SJCRH30 (cell line): ENCODE measurements around the gene CCT3. TPM values are rescaled to one million over a fixed set of nuclear protein-coding genes. Genes with fewer than 3 reads are reported as not detected.

Source experiments
- DNase-seq, 2 experiments: peaks; one replicate each; pipeline ENCODE4 v3.0.0-alpha.2; 2015 to 2020
- H3K27ac ChIP-seq: fragments of 250-450 bp; sonication (Bioruptor Pico); 2 replicates; pipeline ENCODE4 v1.5.1; 2020; ENCODE audit warnings: mild to moderate bottlenecking, moderate library complexity
- H3K27me3 ChIP-seq: fragments of 250-450 bp; sonication (Bioruptor Pico); 2 replicates; pipeline ENCODE4 v1.5.1; 2020; ENCODE audit warnings: mild to moderate bottlenecking, moderate library complexity
- H3K36me3 ChIP-seq: fragments of 250-450 bp; sonication (Bioruptor Pico); 2 replicates; pipeline ENCODE4 v1.5.1; 2020; ENCODE audit warnings: mild to moderate bottlenecking, moderate library complexity
- H3K4me1 ChIP-seq: fragments of 250-450 bp; sonication (Bioruptor Pico); 2 replicates; pipeline ENCODE4 v1.5.1; 2020; ENCODE audit warnings: mild to moderate bottlenecking, moderate library complexity
- H3K4me3 ChIP-seq: fragments of 250-450 bp; sonication (Bioruptor Pico); 2 replicates; pipeline ENCODE4 v1.5.1; 2020; ENCODE audit warnings: mild to moderate bottlenecking, moderate library complexity
- H3K9me3 ChIP-seq: fragments of 250-450 bp; sonication (Bioruptor Pico); replicated peaks from 2 replicates; pipeline ENCODE4 v1.5.1; 2020; ENCODE audit warnings: mild to moderate bottlenecking, moderate library complexity
- total RNA-seq: library from RNA; depleted of rRNA; stranded (reverse); fragments of >200 nt; shearing (Covaris generic); gene quantifications from 2 replicates; pipeline ENCODE4 v1.2.3, GENCODE V29; 2014; rRNA removed

CCT3 gene
- total RNA-seq: 313 and 324 TPM in 2 replicates

GRCh38 chr1:156338180-156338976 is at the start of gene CCT3, which contains the start of gene TSACC:
TSS of gene CCT3 (minus strand) at chr1:156338292. CDS start at chr1:156338184, 108 bp downstream.
TSS of gene TSACC (plus strand) at chr1:156338526. CDS start at chr1:156339758, 1,232 bp downstream.
- H3K27me3 ChIP-seq: no peaks in the 10 kb centered on the region
- peak within 1 kb of the TSS; percentile 61 for H3K27ac ChIP-seq

GRCh38 chr1:156387870-156388173 is 49.7 kb upstream of the CCT3 start:
- H3K27me3 ChIP-seq: 0 out of 2 replicates have a peak, but pooled peaks cover 6% of the 10 kb centered on the region
- no peak overlapping the region for H3K4me3 ChIP-seq

More at GRCh38 chr1:156338180-156338976, at the start of gene CCT3, which contains the start of gene TSACC:
- peak; percentile 98 to 99 for DNase-seq
- Histone ChIP-seq H3K9me3 (no peaks in the 10 kb centered on the region), H3K4me1 (no peaks in the 10 kb centered on the region), H3K4me3 (peak within 1 kb of the TSS; percentile 76), H3K36me3 (peaks cover 24% of the 10 kb centered on the region)

GRCh38 chr1:156386949-156387869 is 49.1 kb upstream of the CCT3 start:
- Histone ChIP-seq H3K9me3 (no peaks in the 10 kb centered on the region), H3K36me3 (no peaks in the 10 kb centered on the region), H3K4me1 (no peaks in the 10 kb centered on the region), H3K27me3 (0 out of 2 replicates have a peak, but pooled peaks cover 6% of the 10 kb centered on the region), H3K4me3 (no peak overlapping the region), H3K27ac (no peak overlapping the region)
- no peak for DNase-seq

More at GRCh38 chr1:156387870-156388173, 49.7 kb upstream of the CCT3 start:
- Histone ChIP-seq H3K27ac (no peak overlapping the region), H3K36me3 (no peaks in the 10 kb centered on the region), H3K9me3 (no peaks in the 10 kb centered on the region), H3K4me1 (no peaks in the 10 kb centered on the region)
- no peak for DNase-seq

GRCh38 chr1:156386134-156386901 is 48.2 kb upstream of the CCT3 start:
- H3K27ac ChIP-seq: no peak overlapping the region
- no peaks in the 10 kb centered on the region for H3K9me3 ChIP-seq
- H3K27me3 ChIP-seq: 0 out of 2 replicates have a peak, but pooled peaks cover 4% of the 10 kb centered on the region
- H3K36me3 ChIP-seq: no peaks in the 10 kb centered on the region
- no peak for DNase-seq
- no peaks in the 10 kb centered on the region for H3K4me1 ChIP-seq
- H3K4me3 ChIP-seq: no peak overlapping the region

- H3K27me3 ChIP-seq: 0 out of 2 replicates have a peak, but pooled peaks cover 4% of the 10 kb centered on the region
- no peaks in the 10 kb centered on the region for H3K36me3 ChIP-seq
- no peak overlapping the region for H3K4me3 ChIP-seq
- no peaks in the 10 kb centered on the region for H3K4me1 ChIP-seq
- peak; percentile 48 to 75 for DNase-seq
- H3K27ac ChIP-seq: no peak overlapping the region
- no peaks in the 10 kb centered on the region for H3K9me3 ChIP-seq
Observed at GRCh38 chr1:156385534-156386031, 47.5 kb upstream of the CCT3 start.

GRCh38 chr1:156384658-156385057 is 46.6 kb upstream of the CCT3 start:
- Histone ChIP-seq H3K27me3 (0 out of 2 replicates have a peak, but pooled peaks cover 4% of the 10 kb centered on the region), H3K4me1 (peaks cover 1% of the 10 kb centered on the region; the same call in 1 of the 2 replicates), H3K36me3 (no peaks in the 10 kb centered on the region), H3K27ac (no peak overlapping the region), H3K4me3 (no peak overlapping the region), H3K9me3 (no peaks in the 10 kb centered on the region)
- no peak for DNase-seq

GRCh38 chr1:156384007-156384406 is 45.9 kb upstream of the CCT3 start:
- H3K4me1 ChIP-seq: peaks cover 6% of the 10 kb centered on the region; the same call in 1 of the 2 replicates
- H3K9me3 ChIP-seq: no peaks in the 10 kb centered on the region
- no peak for DNase-seq
- H3K27ac ChIP-seq: no peak overlapping the region
- no peak overlapping the region for H3K4me3 ChIP-seq
- H3K36me3 ChIP-seq: no peaks in the 10 kb centered on the region
- H3K27me3 ChIP-seq: 0 out of 2 replicates have a peak, but pooled peaks cover 2% of the 10 kb centered on the region

GRCh38 chr1:156383023-156383422 is 44.9 kb upstream of the CCT3 start:
- no peak overlapping the region for H3K4me3 ChIP-seq
- no peaks in the 10 kb centered on the region for H3K27me3 ChIP-seq
- peaks cover 7% of the 10 kb centered on the region; the same call in 1 of the 2 replicates for H3K4me1 ChIP-seq
- no peak overlapping the region for H3K27ac ChIP-seq
- no peaks in the 10 kb centered on the region for H3K36me3 ChIP-seq
- DNase-seq: peak; percentile 69 to 77
- H3K9me3 ChIP-seq: no peaks in the 10 kb centered on the region

- H3K4me3 ChIP-seq: no peak overlapping the region
- H3K9me3 ChIP-seq: no peaks in the 10 kb centered on the region
- H3K27ac ChIP-seq: no peak overlapping the region
- no peaks in the 10 kb centered on the region for H3K27me3 ChIP-seq
- peaks cover 7% of the 10 kb centered on the region; the same call in 1 of the 2 replicates for H3K4me1 ChIP-seq
- no peak for DNase-seq
- no peaks in the 10 kb centered on the region for H3K36me3 ChIP-seq
Observed at GRCh38 chr1:156382561-156382960, 44.5 kb upstream of the CCT3 start.

- Histone ChIP-seq H3K36me3 (no peaks in the 10 kb centered on the region), H3K27ac (no peak overlapping the region), H3K4me3 (no peak overlapping the region), H3K9me3 (no peaks in the 10 kb centered on the region), H3K4me1 (peaks cover 7% of the 10 kb centered on the region; the same call in 1 of the 2 replicates), H3K27me3 (no peaks in the 10 kb centered on the region)
- peak; percentile 82 to 83 for DNase-seq
Observed at GRCh38 chr1:156379420-156380165, 41.5 kb upstream of the CCT3 start.

GRCh38 chr1:156378557-156378956 is 40.5 kb upstream of the CCT3 start:
- H3K27me3 ChIP-seq: no peaks in the 10 kb centered on the region
- H3K9me3 ChIP-seq: no peaks in the 10 kb centered on the region
- no peak overlapping the region for H3K27ac ChIP-seq
- H3K36me3 ChIP-seq: no peaks in the 10 kb centered on the region
- peaks cover 7% of the 10 kb centered on the region; the same call in 1 of the 2 replicates for H3K4me1 ChIP-seq
- DNase-seq: no peak
- no peak overlapping the region for H3K4me3 ChIP-seq

GRCh38 chr1:156376958-156377919 is 39.1 kb upstream of the CCT3 start:
- H3K36me3 ChIP-seq: no peaks in the 10 kb centered on the region
- H3K27me3 ChIP-seq: no peaks in the 10 kb centered on the region
- no peaks in the 10 kb centered on the region for H3K9me3 ChIP-seq
- H3K27ac ChIP-seq: no peak overlapping the region
- no peak overlapping the region for H3K4me3 ChIP-seq
- H3K4me1 ChIP-seq: peaks cover 7% of the 10 kb centered on the region; the same call in 1 of the 2 replicates
- DNase-seq: no peak
